K562 treated with DMSO at 1 percent for 4 hours (cell line): ENCODE measurements around the gene RAB10. TPM values are rescaled to one million over a fixed set of nuclear protein-coding genes. Genes with fewer than 3 reads are reported as not detected.

Experiments
- total RNA-seq: library from RNA; unstranded; fragments of 300-600 nt; gene quantifications from 2 replicates; pipeline ENCODE4 v1.2.3, GENCODE V29; 2022; ENCODE audit not compliant: insufficient read depth

Gene RAB10
- 90.0 and 109 TPM in 2 replicates for total RNA-seq

DNA sequence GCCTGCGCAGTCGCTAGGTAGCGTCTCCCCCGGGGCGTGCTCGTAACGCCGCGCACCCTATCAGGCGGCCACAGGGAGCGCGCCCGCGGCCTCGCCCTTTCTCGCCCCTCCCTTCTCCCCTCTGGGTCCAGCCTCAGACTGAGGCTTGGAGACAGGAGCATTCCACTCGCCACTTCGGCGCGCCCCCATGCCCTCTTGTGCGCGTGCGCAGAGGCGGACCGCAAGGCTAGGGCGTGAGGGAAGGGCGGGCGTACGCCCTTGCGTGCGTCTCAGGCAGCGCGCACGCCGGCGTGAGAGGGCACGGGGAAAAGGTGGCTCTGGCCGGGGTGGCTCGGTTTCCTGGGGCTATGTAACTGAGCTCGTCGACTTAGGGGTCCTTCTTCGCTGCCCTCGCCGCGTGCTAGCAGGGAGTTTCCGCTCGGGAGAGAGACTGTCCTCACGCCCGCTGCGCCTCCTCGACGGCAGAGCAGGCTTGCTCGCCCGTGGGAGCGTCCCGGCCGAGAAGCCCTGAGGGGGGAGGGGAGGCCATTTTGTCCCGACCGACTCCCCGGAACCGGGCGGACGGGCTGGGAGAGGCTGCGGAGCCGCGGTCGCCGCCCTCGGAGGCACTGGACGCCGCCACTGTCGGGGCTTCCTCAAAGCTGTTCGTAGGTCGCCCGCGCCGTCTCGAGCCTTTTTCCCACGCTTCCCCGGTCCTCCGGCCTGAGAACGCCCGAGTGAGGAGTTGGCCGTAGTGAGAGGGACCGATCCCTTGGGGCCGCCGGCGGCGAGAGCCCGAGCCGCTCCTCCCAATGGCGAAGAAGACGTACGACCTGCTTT, at the start of gene RAB10:
RAB10 (plus strand) TSS at position 267 of the 819 bp plus-strand sequence; CDS start at position 792, 525 bp downstream.

DNA sequence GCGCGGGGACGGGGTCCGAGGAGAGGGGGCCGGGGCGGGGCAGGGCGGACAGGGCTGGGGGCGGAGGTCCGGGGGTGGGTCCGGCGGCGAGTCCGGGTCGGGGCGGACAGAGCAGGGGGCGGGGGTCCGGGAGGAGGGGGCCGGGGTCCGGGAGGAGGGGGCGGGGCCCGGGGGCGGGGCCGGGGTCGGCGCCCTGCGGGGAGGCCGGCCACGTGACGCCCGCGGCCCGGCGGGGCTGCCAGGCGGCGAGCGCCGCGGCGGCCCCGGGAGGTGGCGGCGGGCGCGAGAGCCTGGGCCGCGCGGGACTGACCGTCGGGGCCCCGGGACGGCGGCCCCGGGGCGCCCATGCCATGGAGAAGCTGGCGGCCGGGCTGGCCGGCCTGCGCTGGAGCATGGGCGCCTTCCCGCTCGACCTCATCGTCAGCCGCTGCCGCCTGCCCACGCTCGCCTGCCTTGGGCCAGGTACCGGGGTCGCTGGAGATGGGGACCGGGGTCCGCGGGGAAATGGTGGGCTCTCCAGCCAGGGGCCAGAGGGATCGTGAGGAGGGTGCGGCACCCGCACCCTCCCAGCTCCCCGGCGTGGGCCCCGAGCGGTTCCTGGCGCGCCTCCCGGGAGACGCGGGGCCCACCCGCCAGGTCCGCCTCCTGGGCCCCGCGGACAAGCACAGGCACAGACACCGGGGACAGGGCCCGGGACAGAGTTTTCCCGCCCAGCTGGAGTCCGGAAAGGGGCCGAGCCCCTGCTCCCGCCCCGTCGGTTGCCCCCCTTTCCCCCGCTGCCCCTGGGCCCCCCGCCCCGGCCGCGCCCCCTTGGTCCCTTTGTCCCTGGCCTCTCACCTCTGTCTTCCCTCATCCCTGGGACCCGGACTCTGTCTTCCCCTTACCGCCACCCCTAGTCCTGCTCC, 139.2 kb downstream of the RAB10 start, which contains the start of gene GAREM2:
GAREM2 (plus strand) TSS at position 218 of the 905 bp plus-strand sequence; CDS start at position 351, 133 bp downstream.

Other genes with a start within 250 kb of the RAB10 start
- 8.1 and 10.1 TPM in 2 replicates for gene ASXL2, start 155.6 kb upstream of the RAB10 start, total RNA-seq
- 6.8 and 6.9 TPM in 2 replicates for gene KIF3C, start 51.6 kb upstream of the RAB10 start, total RNA-seq
- gene GAREM2, start 139.0 kb downstream of the RAB10 start, total RNA-seq: 9.5 and 22.1 TPM in 2 replicates
- gene HADHA, start 210.5 kb downstream of the RAB10 start, total RNA-seq: 232 and 253 TPM in 2 replicates
- gene HADHB, start 210.9 kb downstream of the RAB10 start, total RNA-seq: 82.1 and 82.2 TPM in 2 replicates